OCI-LY7 (cell line): ENCODE results near the gene ZBTB20. TPM values are rescaled to one million over a fixed set of nuclear protein-coding genes. Genes with fewer than 3 reads are reported as not detected.

Experiments
- BruUV-seq: library from RNA; stranded (reverse); fragments of 400-500 nt; replicated peaks from 2 replicates; lab custom pipeline; 2021; lab: Mats Ljungman, UMichigan
- CTCF ChIA-PET: fragments of 300-600 bp; sonication (Branson Sonifier 250); formaldehyde crosslinking; loops from one replicate; lab custom pipeline; 2022; ENCODE audit warnings: antibody characterized with exemption; ENCODE audit not compliant: unreplicated experiment; lab: Charles Lee
- POLR2A ChIA-PET: fragments of 300-600 bp; sonication (Branson Sonifier 250); formaldehyde crosslinking; loops from one replicate; lab custom pipeline; 2022; ENCODE audit warnings: antibody characterized with exemption; lab: Charles Lee
- DNase-seq: peaks from one replicate; pipeline ENCODE4 v3.0.0-alpha.2; 2015; ENCODE audit warnings: low spot score
- H2AFZ ChIP-seq: fragments of 200-600 bp; sonication (generic), shearing (Covaris generic); 2 replicates; pipeline ENCODE4 v1.6.1; 2014; ENCODE audit warnings: mild to moderate bottlenecking, antibody characterized with exemption, low read length, moderate library complexity
- H3K27ac ChIP-seq: fragments of 200-600 bp; sonication (generic); 2 replicates; pipeline ENCODE4 v1.5.1; 2014; ENCODE audit warnings: mixed run types, low read depth, mild to moderate bottlenecking, moderate library complexity, low read length, inconsistent platforms; ENCODE audit not compliant: poor library complexity, severe bottlenecking
- H3K36me3 ChIP-seq: fragments of 200-600 bp; sonication (generic); 2 replicates; pipeline ENCODE4 v1.6.1; 2014; ENCODE audit warnings: mild to moderate bottlenecking, antibody characterized with exemption, low read length, moderate library complexity, mixed read lengths; ENCODE audit not compliant: insufficient read depth
- H3K4me1 ChIP-seq: fragments of 200-600 bp; sonication (generic); 2 replicates; pipeline ENCODE4 v1.5.1; 2014; ENCODE audit warnings: mild to moderate bottlenecking, low read length; ENCODE audit not compliant: insufficient read depth, poor library complexity, severe bottlenecking
- H3K4me2 ChIP-seq: fragments of 200-600 bp; sonication (generic); 2 replicates; pipeline ENCODE4 v1.6.1; 2014; ENCODE audit warnings: mild to moderate bottlenecking, low read length
- H3K4me3 ChIP-seq: fragments of 200-600 bp; sonication (generic); 2 replicates; pipeline ENCODE4 v1.5.1; 2014; ENCODE audit warnings: mild to moderate bottlenecking, low read depth, low read length; ENCODE audit not compliant: poor library complexity, severe bottlenecking
- H3K79me2 ChIP-seq: fragments of 200-600 bp; sonication (generic); 2 replicates; pipeline ENCODE4 v1.6.1; 2016; ENCODE audit warnings: low read depth, mild to moderate bottlenecking, low read length, moderate library complexity, mixed read lengths; ENCODE audit not compliant: insufficient read depth
- H3K9me2 ChIP-seq: fragments of 200-600 bp; sonication (generic); 2 replicates; pipeline ENCODE4 v1.6.1; 2016; ENCODE audit warnings: mild to moderate bottlenecking, low read length, mixed read lengths; ENCODE audit not compliant: insufficient read depth
- H3K9me3 ChIP-seq: fragments of 200-600 bp; sonication (generic); 2 replicates; pipeline ENCODE4 v1.6.1; 2014; ENCODE audit warnings: mild to moderate bottlenecking, mixed run types, low read length, mixed read lengths
- H4K20me1 ChIP-seq: fragments of 200-600 bp; sonication (generic); 2 replicates; pipeline ENCODE4 v1.6.1; 2014; ENCODE audit warnings: mild to moderate bottlenecking, antibody characterized with exemption, low read length, moderate library complexity, mixed read lengths; ENCODE audit not compliant: insufficient read depth
- EZH2phosphoT487 ChIP-seq: fragments of 200-600 bp; sonication (generic); IDR thresholded peaks from 2 replicates; pipeline ENCODE4 v1.6.1; 2018; ENCODE audit warnings: low read depth, borderline replicate concordance, mild to moderate bottlenecking, mixed run types, antibody characterized with exemption, low read length, moderate library complexity, mixed read lengths
- intact Hi-C: fragments of 100-400 bp; cut with micrococcal nuclease; formaldehyde crosslinking; loops from one replicate; pipeline ENCODE4 v1.10.0; 2022; ENCODE audit not compliant: unreplicated experiment
- total RNA-seq, 2 experiments: library from RNA; depleted of rRNA in 1 of 2; stranded (reverse); fragments of >200 nt in 1 of 2; shearing (Covaris generic) in 1 of 2; gene quantifications; 2 replicates each; pipeline ENCODE4 v1.2.3, GENCODE V29; 2014 to 2022
- TF ChIP-seq, protein P1 (sequence below): fragments of 200-600 bp; sonication (generic); conservative IDR thresholded peaks from 2 replicates; pipeline ENCODE4 v1.5.1; 2014; ENCODE audit warnings: mild to moderate bottlenecking, antibody characterized with exemption, low read length, moderate library complexity, mixed read lengths

The ZBTB20 gene
- total RNA-seq, 2 experiments from 2014 or later: 5.5 to 11.8 TPM

DNA sequence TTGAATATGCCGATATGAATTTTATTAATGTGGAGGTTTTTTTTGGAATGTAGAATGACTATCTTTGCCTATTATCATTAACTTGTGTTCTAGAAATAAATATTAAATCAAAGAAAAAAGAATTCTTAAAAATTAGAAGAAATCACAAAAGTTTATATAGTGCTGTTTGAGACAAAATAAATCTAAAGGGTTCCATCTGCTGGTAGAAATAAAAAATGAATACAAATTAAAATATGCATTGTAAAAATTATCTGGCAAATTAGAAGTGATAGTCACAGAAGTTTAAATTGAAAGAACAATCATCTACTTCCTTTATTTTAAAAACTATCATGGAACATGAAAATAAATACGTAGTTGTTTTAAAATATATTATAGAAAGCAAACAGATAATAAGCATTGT is 22.7 kb upstream of the ZBTB20 start:
- Histone ChIP-seq H2AFZ (no peak overlapping the region), H3K36me3 (no peaks in the 10 kb centered on the region), H3K4me3 (no peak overlapping the region), H3K4me1 (no peaks in the 10 kb centered on the region), H3K9me3 (no peaks in the 10 kb centered on the region), H3K4me2 (no peak overlapping the region), H4K20me1 (no peaks in the 10 kb centered on the region), H3K27ac (no peak overlapping the region), H3K9me2 (no peaks in the 10 kb centered on the region), H3K79me2 (no peaks in the 10 kb centered on the region)
- DNase-seq: no peak
- CTCF ChIA-PET: no interaction called here
- POLR2A ChIA-PET: no interaction called here
- BruUV-seq: no TSS peak
- no peak for TF ChIP-seq EZH2phosphoT487
- TF ChIP-seq, protein P1, sequence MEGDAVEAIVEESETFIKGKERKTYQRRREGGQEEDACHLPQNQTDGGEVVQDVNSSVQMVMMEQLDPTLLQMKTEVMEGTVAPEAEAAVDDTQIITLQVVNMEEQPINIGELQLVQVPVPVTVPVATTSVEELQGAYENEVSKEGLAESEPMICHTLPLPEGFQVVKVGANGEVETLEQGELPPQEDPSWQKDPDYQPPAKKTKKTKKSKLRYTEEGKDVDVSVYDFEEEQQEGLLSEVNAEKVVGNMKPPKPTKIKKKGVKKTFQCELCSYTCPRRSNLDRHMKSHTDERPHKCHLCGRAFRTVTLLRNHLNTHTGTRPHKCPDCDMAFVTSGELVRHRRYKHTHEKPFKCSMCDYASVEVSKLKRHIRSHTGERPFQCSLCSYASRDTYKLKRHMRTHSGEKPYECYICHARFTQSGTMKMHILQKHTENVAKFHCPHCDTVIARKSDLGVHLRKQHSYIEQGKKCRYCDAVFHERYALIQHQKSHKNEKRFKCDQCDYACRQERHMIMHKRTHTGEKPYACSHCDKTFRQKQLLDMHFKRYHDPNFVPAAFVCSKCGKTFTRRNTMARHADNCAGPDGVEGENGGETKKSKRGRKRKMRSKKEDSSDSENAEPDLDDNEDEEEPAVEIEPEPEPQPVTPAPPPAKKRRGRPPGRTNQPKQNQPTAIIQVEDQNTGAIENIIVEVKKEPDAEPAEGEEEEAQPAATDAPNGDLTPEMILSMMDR: peak; percentile 66
- intact Hi-C loops: loop anchor here (2.0 kb wide), 1 partner anchor 77 kb away; no protein-coding TSS in a partner anchor

GRCh38 chr3:115165701-115166100 is 18.6 kb upstream of the ZBTB20 start:
- Histone ChIP-seq H3K9me2 (no peaks in the 10 kb centered on the region), H3K9me3 (no peaks in the 10 kb centered on the region), H3K4me3 (no peak overlapping the region), H3K79me2 (no peaks in the 10 kb centered on the region), H2AFZ (no peak overlapping the region), H3K4me2 (no peak overlapping the region), H4K20me1 (no peaks in the 10 kb centered on the region), H3K4me1 (no peaks in the 10 kb centered on the region), H3K36me3 (no peaks in the 10 kb centered on the region), H3K27ac (no peak overlapping the region)
- CTCF ChIA-PET: no interaction called here
- intact Hi-C loops: no loop called here
- no TSS peak for BruUV-seq
- TF ChIP-seq, protein P1: no peak
- no peak for TF ChIP-seq EZH2phosphoT487
- POLR2A ChIA-PET: interaction anchor here (0.6 to 0.7 kb wide), 2 partner anchors 54 to 1561 kb away, joined by 3 to 7 read pairs; no protein-coding TSS in a partner anchor
- DNase-seq: no peak

GRCh38 chr3:115165266-115165665 is 18.2 kb upstream of the ZBTB20 start:
- H3K9me3 ChIP-seq: no peaks in the 10 kb centered on the region
- no peaks in the 10 kb centered on the region for H4K20me1 ChIP-seq
- H3K4me3 ChIP-seq: no peak overlapping the region
- H3K4me1 ChIP-seq: no peaks in the 10 kb centered on the region
- H3K27ac ChIP-seq: no peak overlapping the region
- H2AFZ ChIP-seq: no peak overlapping the region
- no peak for TF ChIP-seq EZH2phosphoT487
- TF ChIP-seq, protein P1: no peak
- no peaks in the 10 kb centered on the region for H3K79me2 ChIP-seq
- no peaks in the 10 kb centered on the region for H3K36me3 ChIP-seq
- H3K4me2 ChIP-seq: no peak overlapping the region
- ChIA-PET POLR2A (interaction anchor here (0.6 kb wide), 1 partner anchor 1560 kb away, joined by 7 read pairs; no protein-coding TSS in a partner anchor), CTCF (no interaction called here)
- H3K9me2 ChIP-seq: no peaks in the 10 kb centered on the region
- BruUV-seq: no TSS peak
- intact Hi-C loops: no loop called here
- no peak for DNase-seq
